GM19239 (cell line): ENCODE measurements around the gene TSHZ2.

ENCODE experiments used
- DNase-seq: peaks from one replicate; pipeline ENCODE4 v3.0.0; 2011; ENCODE audit warnings: low spot score; ENCODE audit not compliant: insufficient read length
- FAIRE-seq: peaks from 2 replicates; lab custom pipeline; 2011; peaks lifted over from hg19 to GRCh38; lab: Jason Lieb, UNC

The TSHZ2 gene

GRCh38 chr20:53385941-53386767 is 414.0 kb downstream of the TSHZ2 start:
- FAIRE-seq, result no peak

GRCh38 chr20:53387983-53388675 is 416.0 kb downstream of the TSHZ2 start:
- no peak for FAIRE-seq

More at GRCh38 chr20:53385941-53386767, 414.0 kb downstream of the TSHZ2 start:
- DNase-seq, result no peak

GRCh38 chr20:53389516-53390300 is 417.6 kb downstream of the TSHZ2 start:
- FAIRE-seq (no peak), DNase-seq (no peak)

More at GRCh38 chr20:53387983-53388675, 416.0 kb downstream of the TSHZ2 start:
- no peak for DNase-seq

- FAIRE-seq (no peak), DNase-seq (no peak)
Measured at GRCh38 chr20:53390770-53391169, 418.6 kb downstream of the TSHZ2 start.

- FAIRE-seq (no peak), DNase-seq (no peak)
Measured at GRCh38 chr20:53394433-53394832, 422.3 kb downstream of the TSHZ2 start.

GRCh38 chr20:53395188-53395923 is 423.2 kb downstream of the TSHZ2 start:
- FAIRE-seq (no peak), DNase-seq (no peak)

- DNase-seq (no peak), FAIRE-seq (no peak)
Measured at GRCh38 chr20:53399083-53399482, 426.9 kb downstream of the TSHZ2 start.

GRCh38 chr20:53399592-53400335 is 427.6 kb downstream of the TSHZ2 start:
- DNase-seq (no peak), FAIRE-seq (no peak)

- FAIRE-seq (no peak), DNase-seq (no peak)
Measured at GRCh38 chr20:53402233-53403005, 430.3 kb downstream of the TSHZ2 start.

- DNase-seq, result no peak
- no peak for FAIRE-seq
Measured at GRCh38 chr20:53403029-53403428, 430.9 kb downstream of the TSHZ2 start.

GRCh38 chr20:53405139-53405538 is 433.0 kb downstream of the TSHZ2 start:
- no peak for DNase-seq
- FAIRE-seq, result no peak

GRCh38 chr20:53406580-53406979 is 434.4 kb downstream of the TSHZ2 start:
- FAIRE-seq, result no peak
- no peak for DNase-seq

- FAIRE-seq (no peak), DNase-seq (no peak)
Measured at GRCh38 chr20:53408691-53409446, 436.7 kb downstream of the TSHZ2 start.

- FAIRE-seq, result no peak
- no peak for DNase-seq
Measured at GRCh38 chr20:53409447-53409717, 437.2 kb downstream of the TSHZ2 start.

GRCh38 chr20:53411129-53411528 is 439.0 kb downstream of the TSHZ2 start:
- FAIRE-seq (no peak), DNase-seq (no peak)

- no peak for FAIRE-seq
- DNase-seq, result no peak
Measured at GRCh38 chr20:53411891-53412290, 439.7 kb downstream of the TSHZ2 start.

GRCh38 chr20:53412577-53413185 is 440.5 kb downstream of the TSHZ2 start:
- DNase-seq, result no peak
- no peak for FAIRE-seq

- peak; percentile 86 for FAIRE-seq
- peak; percentile 76 for DNase-seq
Measured at GRCh38 chr20:53413186-53413631, 441.1 kb downstream of the TSHZ2 start.
